H9 (cell line): ENCODE results near the gene POLD3. TPM values are rescaled to one million over a fixed set of nuclear protein-coding genes. Genes with fewer than 3 reads are reported as not detected.

Experiments
- DNase-seq: peaks from one replicate; pipeline ENCODE4 v3.0.0-alpha.2; 2017
- H2AFZ ChIP-seq: one replicate; pipeline ENCODE4 v1.6.1; 2013; ENCODE audit warnings: mild to moderate bottlenecking, low read length, control low read depth, moderate library complexity
- H2AK5ac ChIP-seq: 2 replicates; pipeline ENCODE4 v1.6.1; 2013; ENCODE audit warnings: low read length, control low read depth, mixed read lengths; ENCODE audit not compliant: insufficient read length
- H2BK120ac ChIP-seq: one replicate; pipeline ENCODE4 v1.6.1; 2013; ENCODE audit warnings: low read depth, mild to moderate bottlenecking, low read length, control low read depth, inconsistent platforms; ENCODE audit not compliant: poor library complexity, severe bottlenecking
- H2BK12ac ChIP-seq: 2 replicates; pipeline ENCODE4 v1.6.1; 2013; ENCODE audit warnings: low read length, control low read depth, mixed read lengths, low read depth; ENCODE audit not compliant: insufficient read length
- H2BK15ac ChIP-seq: 2 replicates; pipeline ENCODE4 v1.6.1; 2013; ENCODE audit warnings: low read depth, low read length, control low read depth
- H2BK20ac ChIP-seq: one replicate; pipeline ENCODE4 v1.6.1; 2013; ENCODE audit warnings: low read depth, mild to moderate bottlenecking, low read length, control low read depth, inconsistent platforms; ENCODE audit not compliant: poor library complexity, severe bottlenecking
- H2BK5ac ChIP-seq: 2 replicates; pipeline ENCODE4 v1.6.1; 2013; ENCODE audit warnings: low read length, control low read depth, mixed read lengths; ENCODE audit not compliant: insufficient read length
- H3K14ac ChIP-seq: 2 replicates; pipeline ENCODE4 v1.6.1; 2013; ENCODE audit warnings: low read length, control low read depth; ENCODE audit not compliant: insufficient read depth
- H3K18ac ChIP-seq: 2 replicates; pipeline ENCODE4 v1.6.1; 2013; ENCODE audit warnings: low read depth, mild to moderate bottlenecking, mixed read lengths, low read length, control low read depth; ENCODE audit not compliant: insufficient read length
- H3K23ac ChIP-seq: 2 replicates; pipeline ENCODE4 v1.6.1; 2013; ENCODE audit warnings: low read length, control low read depth, mixed read lengths, low read depth; ENCODE audit not compliant: insufficient read length
- H3K23me2 ChIP-seq: 2 replicates; pipeline ENCODE4 v1.6.1; 2013; ENCODE audit warnings: low read depth, mild to moderate bottlenecking, mixed read lengths, low read length, control low read depth; ENCODE audit not compliant: insufficient read length, poor library complexity, severe bottlenecking
- H3K27ac ChIP-seq: 2 replicates; pipeline ENCODE4 v1.5.1; 2013; ENCODE audit warnings: low read length, control low read depth, mixed read lengths, low read depth; ENCODE audit not compliant: insufficient read length
- H3K27me3 ChIP-seq: 2 replicates; pipeline ENCODE4 v1.6.1; 2013; ENCODE audit warnings: low read length, control low read depth, inconsistent platforms; ENCODE audit not compliant: insufficient read depth
- H3K4ac ChIP-seq: 2 replicates; pipeline ENCODE4 v1.6.1; 2013; ENCODE audit warnings: low read depth, mild to moderate bottlenecking, control low read depth, inconsistent platforms, low read length, moderate library complexity
- H3K4me1 ChIP-seq: 2 replicates; pipeline ENCODE4 v1.6.1; 2013; ENCODE audit warnings: low read length, control low read depth, inconsistent platforms; ENCODE audit not compliant: insufficient read depth
- H3K4me2 ChIP-seq: 2 replicates; pipeline ENCODE4 v1.6.1; 2013; ENCODE audit warnings: low read length, control low read depth, mixed read lengths; ENCODE audit not compliant: insufficient read length, insufficient read depth
- H3K56ac ChIP-seq: 2 replicates; pipeline ENCODE4 v1.6.1; 2013; ENCODE audit warnings: low read depth, mild to moderate bottlenecking, mixed read lengths, low read length, control low read depth; ENCODE audit not compliant: insufficient read length
- H3K79me1 ChIP-seq: 2 replicates; pipeline ENCODE4 v1.6.1; 2013; ENCODE audit warnings: low read depth, mild to moderate bottlenecking, moderate library complexity, low read length, control low read depth, inconsistent platforms; ENCODE audit not compliant: insufficient read depth, poor library complexity, severe bottlenecking
- H3K79me2 ChIP-seq: 2 replicates; pipeline ENCODE4 v1.6.1; 2013; ENCODE audit warnings: low read length, control low read depth, inconsistent platforms; ENCODE audit not compliant: insufficient read depth
- H3K9ac ChIP-seq: 2 replicates; pipeline ENCODE4 v1.6.1; 2013; ENCODE audit warnings: low read length, control low read depth, mixed read lengths; ENCODE audit not compliant: insufficient read length; ENCODE audit errors: extremely low read depth
- H3K9me3 ChIP-seq: one replicate; pipeline ENCODE4 v1.6.1; 2013; ENCODE audit warnings: low read depth, low read length, inconsistent platforms; ENCODE audit not compliant: control insufficient read depth
- H3T11ph ChIP-seq: one replicate; pipeline ENCODE4 v1.6.1; 2013; ENCODE audit warnings: mild to moderate bottlenecking, low read length, control low read depth, inconsistent platforms
- H4K20me1 ChIP-seq: one replicate; pipeline ENCODE4 v1.6.1; 2013; ENCODE audit not compliant: control insufficient read depth, insufficient read length, insufficient read depth
- H4K5ac ChIP-seq: 2 replicates; pipeline ENCODE4 v1.6.1; 2013; ENCODE audit warnings: low read depth, mild to moderate bottlenecking, mixed read lengths, low read length, control low read depth; ENCODE audit not compliant: insufficient read length
- H4K8ac ChIP-seq: replicated peaks from 2 replicates; pipeline ENCODE4 v1.6.1; 2013; ENCODE audit warnings: low read length, control low read depth, mixed read lengths, low read depth; ENCODE audit not compliant: insufficient read length
- H4K91ac ChIP-seq: 2 replicates; pipeline ENCODE4 v1.6.1; 2013; ENCODE audit warnings: low read depth, mild to moderate bottlenecking, moderate library complexity, mixed read lengths, low read length, control low read depth; ENCODE audit not compliant: insufficient read length
- H3K27ac Mint-ChIP-seq, 3 experiments: 2 replicates in 2 of 3; 3 replicates in 1 of 3; pipeline ENCODE4 v1.8.0; 2020 to 2021; ENCODE audit warnings: mixed read lengths in 3 of 3, mild to moderate bottlenecking in 1 of 3, moderate library complexity in 1 of 3
- H3K27me3 Mint-ChIP-seq: 2 replicates; pipeline ENCODE4 v1.8.0; 2021; ENCODE audit warnings: low read depth, mild to moderate bottlenecking, moderate library complexity, mixed read lengths
- H3K36me3 Mint-ChIP-seq, 3 experiments: 2 replicates in 2 of 3; 3 replicates in 1 of 3; pipeline ENCODE4 v1.8.0; 2020 to 2021; ENCODE audit warnings: low read depth in 3 of 3, mixed read lengths in 3 of 3; ENCODE audit not compliant: insufficient read depth in 1 of 3
- H3K4me1 Mint-ChIP-seq, 2 experiments: 2 replicates each; pipeline ENCODE4 v1.8.0; 2020; ENCODE audit warnings: mixed read lengths in 2 of 2
- H3K4me3 Mint-ChIP-seq, 2 experiments: 2 replicates in 1 of 2; 3 replicates in 1 of 2; pipeline ENCODE4 v1.8.0; 2020 to 2021; ENCODE audit warnings: mild to moderate bottlenecking in 2 of 2, mixed read lengths in 2 of 2, moderate library complexity in 1 of 2
- H3K9me3 Mint-ChIP-seq, 2 experiments: 2 replicates in 1 of 2; 3 replicates in 1 of 2; pipeline ENCODE4 v1.8.0; 2020; ENCODE audit warnings: mild to moderate bottlenecking in 2 of 2, mixed read lengths in 2 of 2, moderate library complexity in 1 of 2
- WGBS: extraction: QIAGEN DNeasy Blood & Tissue Kit; methylation state at CpG from one replicate; pipeline ENCODE4 v1.1.7; 2013; ENCODE audit warnings: missing lambda C conversion rate, low lambda C conversion rate, mixed read lengths; ENCODE audit not compliant: insufficient read length; ENCODE audit errors: extremely low coverage; 5-methylcytosine and 5-hydroxymethylcytosine counted together
- total RNA-seq: library from RNA; stranded (reverse); gene quantifications from 2 replicates; pipeline ENCODE4 v1.2.1, GENCODE V29; 2021
- TF ChIP-seq, protein P1 (sequence below): fragments of 200-600 bp; sonication (generic); conservative IDR thresholded peaks from 3 replicates; pipeline ENCODE4 v1.8.0; 2021; ENCODE audit warnings: antibody characterized with exemption, mild to moderate bottlenecking

The POLD3 gene
- total RNA-seq, 1 experiment from 2014 or later, result 34.1 TPM

DNA sequence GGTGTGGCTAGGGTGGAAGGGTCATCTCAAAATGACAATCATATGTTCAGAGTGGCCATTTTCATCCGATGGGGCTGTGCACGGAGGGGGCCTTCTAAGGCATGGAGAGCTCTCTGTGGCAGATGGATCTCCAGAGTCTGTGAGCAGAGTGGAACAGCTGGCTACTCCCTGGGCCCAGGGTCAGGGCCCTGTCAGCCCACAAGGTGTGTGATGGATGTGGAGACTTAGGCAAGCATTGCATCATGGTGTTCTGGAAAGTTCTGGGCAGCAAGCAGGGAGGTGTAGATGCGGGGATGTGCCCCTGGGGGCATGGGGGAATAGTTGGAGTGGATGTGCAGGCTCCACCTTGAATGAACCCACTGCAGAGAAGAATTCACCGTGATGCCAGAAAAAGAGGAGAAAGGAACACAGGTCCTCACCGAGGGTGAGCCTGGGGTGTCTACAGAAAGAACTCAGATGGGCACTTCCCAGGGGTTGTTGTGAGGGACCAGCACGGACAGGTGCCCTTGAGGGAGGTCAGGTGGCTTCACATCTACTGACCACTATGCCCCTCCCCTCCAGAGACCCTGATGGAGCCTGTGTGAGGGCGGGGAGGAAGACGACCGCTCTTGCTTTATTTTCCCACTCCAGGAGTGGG is 87.8 kb downstream of the POLD3 start:
- Histone ChIP-seq H3K4ac (no peak overlapping the region), H2BK15ac (no peak overlapping the region), H3T11ph (no peak overlapping the region), H2AK5ac (no peak overlapping the region), H3K9me3 (no peaks in the 10 kb centered on the region), H3K4me2 (no peak overlapping the region), H3K4me1 (no peaks in the 10 kb centered on the region), H2BK20ac (no peak overlapping the region), H3K56ac (no peak overlapping the region), H3K27ac (no peak overlapping the region), H2BK12ac (no peak overlapping the region), H3K18ac (no peak overlapping the region), H4K91ac (no peak overlapping the region), H4K5ac (no peak overlapping the region), H3K79me2 (no peaks in the 10 kb centered on the region), H4K20me1 (no peaks in the 10 kb centered on the region), H3K9ac (no peak overlapping the region), H3K23me2 (no peaks in the 10 kb centered on the region), H2AFZ (no peak overlapping the region), H4K8ac (no peak overlapping the region), H2BK120ac (no peak overlapping the region), H3K14ac (no peak overlapping the region), H3K23ac (no peak overlapping the region), H2BK5ac (no peak overlapping the region), H3K79me1 (no peaks in the 10 kb centered on the region), H3K27me3 (no peaks in the 10 kb centered on the region)
- peaks cover 11% of the 10 kb centered on the region for H3K27me3 Mint-ChIP-seq
- H3K4me1 Mint-ChIP-seq, result peaks cover 4 to 10% of the 10 kb centered on the region in 2 experiments
- TF ChIP-seq, protein P1, sequence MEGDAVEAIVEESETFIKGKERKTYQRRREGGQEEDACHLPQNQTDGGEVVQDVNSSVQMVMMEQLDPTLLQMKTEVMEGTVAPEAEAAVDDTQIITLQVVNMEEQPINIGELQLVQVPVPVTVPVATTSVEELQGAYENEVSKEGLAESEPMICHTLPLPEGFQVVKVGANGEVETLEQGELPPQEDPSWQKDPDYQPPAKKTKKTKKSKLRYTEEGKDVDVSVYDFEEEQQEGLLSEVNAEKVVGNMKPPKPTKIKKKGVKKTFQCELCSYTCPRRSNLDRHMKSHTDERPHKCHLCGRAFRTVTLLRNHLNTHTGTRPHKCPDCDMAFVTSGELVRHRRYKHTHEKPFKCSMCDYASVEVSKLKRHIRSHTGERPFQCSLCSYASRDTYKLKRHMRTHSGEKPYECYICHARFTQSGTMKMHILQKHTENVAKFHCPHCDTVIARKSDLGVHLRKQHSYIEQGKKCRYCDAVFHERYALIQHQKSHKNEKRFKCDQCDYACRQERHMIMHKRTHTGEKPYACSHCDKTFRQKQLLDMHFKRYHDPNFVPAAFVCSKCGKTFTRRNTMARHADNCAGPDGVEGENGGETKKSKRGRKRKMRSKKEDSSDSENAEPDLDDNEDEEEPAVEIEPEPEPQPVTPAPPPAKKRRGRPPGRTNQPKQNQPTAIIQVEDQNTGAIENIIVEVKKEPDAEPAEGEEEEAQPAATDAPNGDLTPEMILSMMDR, result no peak
- no CpG with 5 or more reads among the region's 9 CpGs for WGBS
- H3K9me3 Mint-ChIP-seq, result no peaks in the 10 kb centered on the region; a peak in 1 of 5 replicates
- peak; percentile 5 for DNase-seq
- no peak overlapping the region; a peak in 1 of 7 replicates for H3K27ac Mint-ChIP-seq
- no peak overlapping the region for H3K4me3 Mint-ChIP-seq
- H3K36me3 Mint-ChIP-seq, result no peaks in the 10 kb centered on the region; a peak in 1 of 7 replicates
